HepG2 (cell line): ENCODE measurements around the gene KRTAP10-8. TPM values are rescaled to one million over a fixed set of nuclear protein-coding genes. Genes with fewer than 3 reads are reported as not detected.
A peak's percentile ranks its signal among the peaks of the same experiment; 100 is the strongest.

Experiments
- FOXP4 ChIP-seq: sonication (generic); formaldehyde crosslinking; IDR thresholded peaks from 2 replicates; pipeline ENCODE4 v1.4.0; 2020; ENCODE audit warnings: missing genetic modification reagents
- FUBP1 ChIP-seq: sonication (generic); formaldehyde crosslinking; IDR thresholded peaks from 2 replicates; pipeline ENCODE4 v1.5.1; 2020; ENCODE audit warnings: missing genetic modification reagents, mild to moderate bottlenecking, borderline replicate concordance
- HNRNPUL1 ChIP-seq: fragments of 200-400 bp; formaldehyde crosslinking; IDR thresholded peaks from 2 replicates; pipeline ENCODE4 v1.6.1; 2017; ENCODE audit warnings: low read depth, mild to moderate bottlenecking, low read length, moderate library complexity
- KDM5B ChIP-seq: sonication (generic); formaldehyde crosslinking; IDR thresholded peaks from 2 replicates; pipeline ENCODE4 v1.4.0; 2020; ENCODE audit warnings: missing genetic modification reagents, mild to moderate bottlenecking, borderline replicate concordance
- MNT ChIP-seq: fragments of 450-650 bp; IDR thresholded peaks from 2 replicates; pipeline ENCODE4 v1.6.1; 2016
- ONECUT2 ChIP-seq: sonication (generic); formaldehyde crosslinking; IDR thresholded peaks from 2 replicates; pipeline ENCODE4 v1.4.0; 2020; ENCODE audit warnings: missing genetic modification reagents
- SPEN ChIP-seq: sonication (generic); formaldehyde crosslinking; IDR thresholded peaks from 2 replicates; pipeline ENCODE4 v1.5.1; 2020; ENCODE audit warnings: low read depth, mild to moderate bottlenecking, missing genetic modification reagents
- ZNF572 ChIP-seq: sonication (generic); formaldehyde crosslinking; IDR thresholded peaks from 2 replicates; pipeline ENCODE4 v1.5.1; 2020; ENCODE audit warnings: mild to moderate bottlenecking, missing genetic modification reagents
- polyA plus RNA-seq, 8 experiments: library from polyadenylated mRNA; depleted of rRNA in 3 of 8; stranded (reverse) in 7 of 8; unstranded in 1 of 8; fragments of >200 nt; fragmentation: Illumina TruSeq in 4 of 8; extraction: Trizol in 4 of 8; gene quantifications; 2 replicates each; pipeline versions ENCODE4 v1.2.1 to v1.2.3, GENCODE V29; 2011 to 2016; ENCODE audit warnings: low read depth in 4 of 8, missing spikeins in 1 of 8, mixed read lengths in 1 of 8; ENCODE audit not compliant: insufficient read depth in 1 of 8
- total RNA-seq, 5 experiments: library from RNA; depleted of rRNA; stranded (reverse); fragments of >200 nt; fragmentation: Illumina TruSeq; extraction: Trizol; gene quantifications; 2 replicates each; pipeline ENCODE4 v1.2.3, GENCODE V29; 2016; ENCODE audit warnings: low read depth in 1 of 5

The KRTAP10-8 gene
- total and polyA plus RNA-seq, 2 of the 13 experiments (the other 11 are each of a cell fraction or from before 2014, with no cell fraction given): not detected

- TF ChIP-seq MNT: peak; percentile 20; the same call in 1 of the 2 replicates
- no peak for TF ChIP-seq FUBP1 (CRISPR knock-in tag)
- peak; percentile 77 for TF ChIP-seq FOXP4 (CRISPR knock-in tag)
- TF ChIP-seq HNRNPUL1: no peak
- TF ChIP-seq SPEN (CRISPR knock-in tag): peak; percentile 84
- no peak for TF ChIP-seq ZNF572 (CRISPR knock-in tag)
- no peak for TF ChIP-seq ONECUT2
- peak; percentile 39; the same call in 1 of the 2 replicates for TF ChIP-seq KDM5B (CRISPR knock-in tag)
Observed at GRCh38 chr21:44593598-44594405, 18.1 kb upstream of the KRTAP10-8 start (continued).
